SU-DHL-6 (cell line): ENCODE measurements around the gene BCKDK.

Source experiments
- EZH2phosphoT487 ChIP-seq: fragments of 200-600 bp; sonication (generic), shearing (Covaris generic); conservative IDR thresholded peaks from 2 replicates; pipeline ENCODE4 v1.6.1; 2018; ENCODE audit warnings: mild to moderate bottlenecking, antibody characterized with exemption, low read length, moderate library complexity, mixed read lengths
- TF ChIP-seq, protein P1 (sequence below): fragments of 200-600 bp; sonication (generic); IDR thresholded peaks from one replicate; pipeline ENCODE4 v1.5.1; 2017; ENCODE audit warnings: antibody characterized with exemption, mild to moderate bottlenecking, low read length, moderate library complexity; ENCODE audit not compliant: insufficient read depth, poor library complexity, severe bottlenecking

DNA sequence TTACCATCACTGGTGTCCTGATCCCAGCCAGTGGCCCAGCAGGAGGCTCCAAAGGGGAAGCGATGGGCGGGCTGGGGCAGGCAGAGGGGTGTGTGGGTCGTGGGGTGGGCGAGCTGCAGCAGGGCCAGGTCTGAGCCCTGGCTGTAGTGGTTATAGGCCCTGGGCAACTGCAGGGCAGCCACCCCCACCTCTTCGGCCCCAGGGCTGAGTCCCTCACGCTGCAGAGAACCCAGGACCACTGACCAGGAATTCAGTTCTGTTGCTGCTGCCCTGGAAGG is 21.6 kb upstream of the BCKDK start:
- TF ChIP-seq, protein P1, sequence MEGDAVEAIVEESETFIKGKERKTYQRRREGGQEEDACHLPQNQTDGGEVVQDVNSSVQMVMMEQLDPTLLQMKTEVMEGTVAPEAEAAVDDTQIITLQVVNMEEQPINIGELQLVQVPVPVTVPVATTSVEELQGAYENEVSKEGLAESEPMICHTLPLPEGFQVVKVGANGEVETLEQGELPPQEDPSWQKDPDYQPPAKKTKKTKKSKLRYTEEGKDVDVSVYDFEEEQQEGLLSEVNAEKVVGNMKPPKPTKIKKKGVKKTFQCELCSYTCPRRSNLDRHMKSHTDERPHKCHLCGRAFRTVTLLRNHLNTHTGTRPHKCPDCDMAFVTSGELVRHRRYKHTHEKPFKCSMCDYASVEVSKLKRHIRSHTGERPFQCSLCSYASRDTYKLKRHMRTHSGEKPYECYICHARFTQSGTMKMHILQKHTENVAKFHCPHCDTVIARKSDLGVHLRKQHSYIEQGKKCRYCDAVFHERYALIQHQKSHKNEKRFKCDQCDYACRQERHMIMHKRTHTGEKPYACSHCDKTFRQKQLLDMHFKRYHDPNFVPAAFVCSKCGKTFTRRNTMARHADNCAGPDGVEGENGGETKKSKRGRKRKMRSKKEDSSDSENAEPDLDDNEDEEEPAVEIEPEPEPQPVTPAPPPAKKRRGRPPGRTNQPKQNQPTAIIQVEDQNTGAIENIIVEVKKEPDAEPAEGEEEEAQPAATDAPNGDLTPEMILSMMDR, result no peak
- TF ChIP-seq EZH2phosphoT487, result no peak
